Endothelial cell of umbilical vein (primary cell): ENCODE data around the gene NR3C2.

Experiments
- CTCF ChIP-seq, 2 donors: IDR thresholded peaks; 1 replicate in 1 of 2; 2 replicates in 1 of 2; pipeline ENCODE4 v1.5.1; 2011; ENCODE audit warnings: low read length in 2 of 2, mild to moderate bottlenecking in 2 of 2, moderate library complexity in 2 of 2, control low read depth in 1 of 2, inconsistent platforms in 1 of 2, low read depth in 1 of 2; ENCODE audit not compliant: insufficient read depth in 1 of 2; ENCODE audit errors: extremely low read depth in 1 of 2
- EZH2 ChIP-seq: IDR thresholded peaks from 2 replicates; pipeline ENCODE4 v1.6.1; 2012; ENCODE audit warnings: borderline replicate concordance, low read depth, mild to moderate bottlenecking, moderate library complexity, low read length, inconsistent platforms; ENCODE audit not compliant: severe bottlenecking
- GATA2 ChIP-seq: IDR thresholded peaks from 2 replicates; pipeline ENCODE4 v1.7.0; 2011; ENCODE audit warnings: low read depth, mild to moderate bottlenecking, moderate library complexity, mixed read lengths, low read length; ENCODE audit not compliant: insufficient read length, insufficient read depth
- MAX ChIP-seq: IDR thresholded peaks from 2 replicates; pipeline ENCODE4 v1.6.1; 2011; ENCODE audit not compliant: insufficient read depth, insufficient read length
- MYC ChIP-seq: IDR thresholded peaks from one replicate; pipeline ENCODE4 v1.6.1; 2011; ENCODE audit warnings: mild to moderate bottlenecking, low read depth, low read length
- POLR2A ChIP-seq: IDR thresholded peaks from 2 replicates; pipeline ENCODE4 v1.6.1; 2012; ENCODE audit warnings: low read depth, mild to moderate bottlenecking, control low read depth, low read length
- POLR2AphosphoS5 ChIP-seq: IDR thresholded peaks from 2 replicates; pipeline ENCODE4 v1.6.1; 2012; ENCODE audit warnings: low read depth, mild to moderate bottlenecking, control low read depth, low read length, moderate library complexity; ENCODE audit not compliant: insufficient read depth

- TF ChIP-seq EZH2 (no peak), MAX (no peak), CTCF (IDR thresholded peaks at IDR 0.05; ENCODE audit: extremely low read depth in 1 of 2, insufficient read depth in 1 of 2, low read depth in 1 of 2, low read length in 2 of 2) (no peak), POLR2A (no peak), POLR2AphosphoS5 (no peak), GATA2 (no peak), MYC (no peak)
These were observed 45.0 kb upstream of the NR3C2 start for GRCh38 chr4:148487181-148487580.
